AG09319 (cell line): ENCODE measurements around the gene TCERG1L.

Experiments used
- DNase-seq: peaks from one replicate; pipeline ENCODE4 v3.0.0-alpha.2; 2010; ENCODE audit warnings: low read depth; ENCODE audit errors: extremely low read depth
- TF ChIP-seq, protein P1 (sequence below): IDR thresholded peaks from 2 replicates; pipeline ENCODE4 v1.5.1; 2011; ENCODE audit warnings: low read depth, mild to moderate bottlenecking, inconsistent platforms, low read length, moderate library complexity

Gene TCERG1L

DNA sequence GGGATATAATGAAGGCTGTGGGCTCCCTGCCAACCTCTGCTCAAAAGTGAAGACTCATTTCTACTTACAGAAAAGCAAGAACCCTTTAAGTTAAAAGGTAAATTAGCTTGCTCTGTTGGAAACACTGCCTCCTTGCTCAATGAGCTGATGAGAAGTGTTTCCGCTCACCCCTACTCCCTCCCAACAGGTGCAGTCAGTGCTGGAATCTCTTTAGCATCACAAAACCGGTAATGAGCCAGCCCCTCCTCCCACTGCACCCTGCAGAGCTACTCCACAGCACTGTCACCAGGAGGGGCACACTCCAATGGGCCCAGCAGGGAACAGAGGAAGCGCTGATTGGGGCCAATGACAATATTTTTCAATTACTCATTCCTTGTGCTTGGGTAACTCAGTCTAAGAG, 262.5 kb downstream of the TCERG1L start:
- no peak for DNase-seq
- TF ChIP-seq, protein P1, sequence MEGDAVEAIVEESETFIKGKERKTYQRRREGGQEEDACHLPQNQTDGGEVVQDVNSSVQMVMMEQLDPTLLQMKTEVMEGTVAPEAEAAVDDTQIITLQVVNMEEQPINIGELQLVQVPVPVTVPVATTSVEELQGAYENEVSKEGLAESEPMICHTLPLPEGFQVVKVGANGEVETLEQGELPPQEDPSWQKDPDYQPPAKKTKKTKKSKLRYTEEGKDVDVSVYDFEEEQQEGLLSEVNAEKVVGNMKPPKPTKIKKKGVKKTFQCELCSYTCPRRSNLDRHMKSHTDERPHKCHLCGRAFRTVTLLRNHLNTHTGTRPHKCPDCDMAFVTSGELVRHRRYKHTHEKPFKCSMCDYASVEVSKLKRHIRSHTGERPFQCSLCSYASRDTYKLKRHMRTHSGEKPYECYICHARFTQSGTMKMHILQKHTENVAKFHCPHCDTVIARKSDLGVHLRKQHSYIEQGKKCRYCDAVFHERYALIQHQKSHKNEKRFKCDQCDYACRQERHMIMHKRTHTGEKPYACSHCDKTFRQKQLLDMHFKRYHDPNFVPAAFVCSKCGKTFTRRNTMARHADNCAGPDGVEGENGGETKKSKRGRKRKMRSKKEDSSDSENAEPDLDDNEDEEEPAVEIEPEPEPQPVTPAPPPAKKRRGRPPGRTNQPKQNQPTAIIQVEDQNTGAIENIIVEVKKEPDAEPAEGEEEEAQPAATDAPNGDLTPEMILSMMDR: no peak

DNA sequence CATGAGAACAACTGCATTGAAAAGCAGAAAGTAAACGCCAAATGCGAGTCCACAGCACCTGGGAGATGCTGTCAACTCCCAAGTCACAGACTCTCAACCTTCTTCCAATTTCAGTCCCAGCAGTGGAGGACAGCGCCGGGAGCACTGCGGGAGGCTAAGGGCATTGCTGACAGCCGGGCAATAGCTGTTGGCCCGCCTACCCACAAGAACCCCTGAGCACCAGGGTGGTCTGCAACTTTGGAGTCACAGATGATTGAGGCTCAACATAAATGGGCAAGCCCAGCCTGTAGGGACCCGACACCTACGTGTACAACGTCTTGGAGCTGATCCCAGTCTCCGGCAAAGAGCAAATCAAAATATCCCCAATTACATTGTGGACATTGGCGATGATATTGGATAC, 262.9 kb downstream of the TCERG1L start:
- no peak for DNase-seq
- TF ChIP-seq, protein P1: no peak

DNA sequence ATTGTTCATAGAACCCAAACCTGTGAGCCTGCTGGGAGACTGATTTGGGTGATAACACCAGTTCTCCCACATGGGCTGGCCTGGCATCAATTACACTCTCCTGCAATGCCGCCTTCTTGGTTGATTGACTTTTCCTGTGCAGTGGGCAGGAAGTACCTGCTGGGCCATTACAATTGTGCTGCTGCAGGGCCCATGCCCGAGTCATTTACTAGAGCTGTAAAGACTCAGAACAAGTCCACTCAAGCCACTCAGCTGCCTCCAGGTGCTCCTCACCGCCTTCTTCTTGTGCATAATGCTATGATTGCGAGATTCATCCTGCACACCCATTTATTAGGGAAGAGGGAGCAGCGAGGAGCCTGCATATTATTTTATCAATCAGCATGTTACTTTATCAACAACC, 264.0 kb downstream of the TCERG1L start:
- TF ChIP-seq, protein P1: no peak
- DNase-seq: no peak

DNA sequence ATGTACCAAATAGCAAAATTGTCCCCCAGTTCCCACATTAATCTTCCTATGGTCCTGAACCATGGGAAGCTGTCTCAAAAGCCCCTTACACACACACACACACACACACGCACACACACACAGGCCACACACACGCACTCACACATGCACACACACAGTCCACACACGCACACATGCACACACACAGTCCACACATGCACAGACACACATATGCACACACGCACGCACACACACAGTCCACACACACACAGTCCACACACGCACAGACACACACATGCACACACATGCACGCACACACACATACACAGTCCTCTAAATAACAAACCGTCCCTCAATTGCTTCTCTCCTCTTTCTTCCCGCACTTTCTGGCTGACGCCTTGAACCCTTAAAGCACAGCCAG, 265.3 kb downstream of the TCERG1L start:
- TF ChIP-seq, protein P1: no peak
- no peak for DNase-seq

DNA sequence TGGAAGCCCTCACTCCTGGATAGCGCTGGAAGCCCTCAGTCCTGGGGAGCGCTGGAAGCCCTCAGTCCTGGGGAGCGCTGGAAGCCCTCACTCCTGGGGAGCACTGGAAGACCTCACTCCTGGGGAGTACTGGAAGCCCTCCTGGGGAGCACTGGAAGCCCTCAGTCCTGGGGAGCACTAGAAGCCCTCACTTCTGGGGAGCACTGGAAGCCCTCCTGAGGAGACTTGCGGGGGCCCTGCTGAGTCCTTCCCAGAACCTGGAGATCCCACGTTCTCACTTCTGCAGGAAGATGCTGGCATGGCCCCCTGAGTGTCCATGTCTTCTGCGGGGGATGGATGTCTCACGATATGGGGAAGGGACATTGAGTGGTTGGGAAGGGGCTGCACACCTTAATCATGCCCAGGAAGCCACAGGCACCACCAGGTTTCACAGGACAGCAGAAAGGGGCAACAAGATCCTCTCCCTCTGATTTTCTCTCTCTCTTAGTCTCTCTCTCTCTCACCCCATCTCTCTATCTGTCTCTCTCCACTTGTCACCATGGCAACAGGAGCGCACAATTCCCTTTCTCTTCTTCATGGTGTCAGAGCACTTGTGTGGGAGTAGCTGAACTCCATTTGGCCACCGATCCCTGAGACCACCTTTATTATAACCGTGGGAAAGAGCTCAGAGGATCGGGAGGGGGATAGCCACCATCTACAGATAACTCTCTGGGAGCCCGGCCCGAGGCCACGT, 267.0 kb downstream of the TCERG1L start:
- no peak for DNase-seq
- TF ChIP-seq, protein P1: no peak

DNA sequence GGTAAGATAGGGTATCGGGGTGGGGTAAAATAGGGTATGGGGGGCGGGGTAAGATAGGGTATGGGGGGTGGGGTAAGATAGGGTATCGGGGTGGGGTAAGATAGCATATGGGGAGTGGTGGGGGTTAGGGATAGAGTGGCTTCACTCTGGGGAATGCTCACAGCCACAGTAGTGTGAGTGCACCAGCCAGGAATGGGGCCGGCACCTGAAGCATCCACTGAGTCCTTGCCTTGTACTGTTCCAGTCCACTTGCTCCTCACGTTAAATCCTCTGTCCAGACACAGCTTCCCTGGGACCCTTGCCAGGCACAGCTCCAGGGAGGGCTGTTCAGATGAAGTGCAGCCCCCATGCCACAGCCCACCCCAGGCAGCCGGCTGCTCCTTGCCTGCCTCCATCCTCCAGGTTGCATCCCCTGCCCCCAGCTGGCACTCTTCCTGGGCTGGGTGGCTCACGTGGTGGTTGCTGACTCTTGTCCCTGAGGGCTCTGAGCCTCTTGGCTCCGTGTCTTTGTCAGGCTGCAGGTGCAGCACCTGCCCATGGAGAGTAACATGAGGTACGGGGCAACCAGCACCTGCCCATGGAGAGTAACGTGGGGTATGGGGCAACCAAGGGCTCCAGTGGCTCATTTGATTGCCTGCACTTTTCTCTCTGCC, 268.4 kb downstream of the TCERG1L start:
- TF ChIP-seq, protein P1: no peak
- DNase-seq: no peak
